Gastrocnemius medialis (tissue), 4 donors: ENCODE data around the gene PPP6R2. TPM values are rescaled to one million over a fixed set of nuclear protein-coding genes. Genes with fewer than 3 reads are reported as not detected.

Source experiments
- ATAC-seq, 2 donors: fragments of 150-250 bp; one replicate each; pipeline ENCODE4 v1.9.1; 2016
- DNase-seq, 2 donors: peaks; one replicate each; pipeline ENCODE4 v3.0.0-alpha.2; 2019
- H3K27ac ChIP-seq, 4 donors: fragments of 200-600 bp; sonication (generic); 1 replicate in 1 of 4; 2 replicates in 3 of 4; pipeline ENCODE4 v1.5.1; 2016 to 2018; ENCODE audit warnings: mild to moderate bottlenecking in 2 of 4, moderate library complexity in 1 of 4
- H3K27me3 ChIP-seq, 3 donors: fragments of 200-600 bp; sonication (generic) in 2 of 3; 1 replicate in 1 of 3; 2 replicates in 2 of 3; pipeline versions ENCODE4 v1.5.1 to v1.6.0; 2016 to 2019; ENCODE audit warnings: mild to moderate bottlenecking in 1 of 3, moderate library complexity in 1 of 3
- H3K36me3 ChIP-seq, 2 donors: fragments of 200-600 bp; sonication (generic) in 1 of 2; one replicate each; pipeline ENCODE4 v1.5.1; 2017 to 2018
- H3K4me1 ChIP-seq, 2 donors: fragments of 200-600 bp; sonication (generic) in 1 of 2; one replicate each; pipeline ENCODE4 v1.5.1; 2016 to 2017; ENCODE audit warnings: mild to moderate bottlenecking in 2 of 2
- H3K4me3 ChIP-seq, 4 donors: fragments of 200-600 bp; sonication (generic) in 3 of 4; 1 replicate in 1 of 4; 2 replicates in 3 of 4; pipeline ENCODE4 v1.5.1; 2016 to 2019; ENCODE audit warnings: mild to moderate bottlenecking in 2 of 4
- H3K9me3 ChIP-seq, 3 donors: fragments of 200-600 bp; sonication (generic) in 2 of 3; 1 replicate in 1 of 3; 2 replicates in 2 of 3; pipeline ENCODE4 v1.5.1; 2016 to 2019
- POLR2A ChIP-seq, 2 donors: fragments of 450-650 bp; IDR thresholded peaks; one replicate each; pipeline ENCODE4 v1.6.1; 2017; ENCODE audit warnings: antibody characterized with exemption in 2 of 2, mild to moderate bottlenecking in 2 of 2, moderate library complexity in 2 of 2
- in situ Hi-C, 4 donors: fragments of 200-750 bp; cut with MboI; loops; one replicate each; pipeline versions ENCODE4 v1.15.0 to v1.8.0; 2017; ENCODE audit warnings: low sequenced_read_pairs in 4 of 4
- intact Hi-C: fragments of 100-400 bp; cut with DNase I; formaldehyde crosslinking; loops from one replicate; pipeline ENCODE4 v1.15.1; 2023; ENCODE audit warnings: low total_unique reads
- total RNA-seq, 4 donors: library from RNA; depleted of rRNA; stranded (reverse); fragments of >200 nt; gene quantifications; one replicate each; pipeline versions ENCODE4 v1.1.0 to v1.2.3, GENCODE V29; 2016
- TF ChIP-seq, protein P1 (sequence below), 5 experiments: fragments of 450-650 bp in 3 of 5; fragments of 200-600 bp in 2 of 5; sonication (generic) in 2 of 5; IDR thresholded peaks in 4 of 5; conservative IDR thresholded peaks in 1 of 5; 1 replicate in 4 of 5; 2 replicates in 1 of 5; pipeline ENCODE4 v1.5.1; 2016 to 2019; ENCODE audit warnings: antibody characterized with exemption in 5 of 5, mild to moderate bottlenecking in 3 of 5, moderate library complexity in 3 of 5

PPP6R2 gene
- total RNA-seq, 4 donors from 2014 or later, result 55.7 to 96.2 (median 74.1) TPM

DNA sequence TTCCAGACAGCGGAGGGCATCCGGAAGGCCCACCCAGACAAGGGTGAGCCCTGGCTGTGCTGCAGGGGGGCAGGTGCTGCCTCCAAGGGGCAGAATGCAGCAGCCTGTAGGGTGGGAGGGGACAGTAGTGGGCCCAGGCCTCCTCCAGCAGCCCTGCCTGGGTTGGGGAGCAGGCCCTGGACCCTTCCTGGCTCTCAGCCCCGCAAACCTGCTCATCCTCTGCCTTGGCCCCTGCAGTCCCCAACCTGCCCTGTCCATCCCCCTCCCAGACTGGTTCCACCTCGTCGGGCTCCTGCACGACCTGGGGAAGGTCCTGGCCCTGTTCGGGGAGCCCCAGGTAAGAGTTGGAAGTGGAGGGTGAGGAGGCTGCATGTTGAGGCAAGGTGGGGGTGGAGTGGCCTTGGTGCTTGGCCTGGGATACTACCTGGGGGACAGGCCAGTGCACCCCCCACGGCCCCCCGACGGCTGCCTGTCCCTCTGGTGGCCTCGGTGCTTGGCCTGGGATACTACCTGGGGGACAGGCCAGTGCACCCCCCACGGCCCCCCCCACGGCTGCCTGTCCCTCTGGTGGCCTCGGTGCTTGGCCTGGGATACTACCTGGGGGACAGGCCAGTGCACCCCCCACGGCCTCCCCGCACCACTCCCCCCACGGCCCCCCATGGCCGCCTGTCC, 145.0 kb downstream of the PPP6R2 start:
- ATAC-seq (no peak), DNase-seq (no peak)
- peaks cover 3 to 18% (median 12%) of the 10 kb centered on the region in 3 donors for H3K27me3 ChIP-seq
- H3K4me3 ChIP-seq, result no peak overlapping the region
- intact Hi-C loops (no loop called here), in situ Hi-C loops (no loop called here)
- no peak for TF ChIP-seq POLR2A (IDR thresholded peaks at IDR 0.05)
- TF ChIP-seq, protein P1, sequence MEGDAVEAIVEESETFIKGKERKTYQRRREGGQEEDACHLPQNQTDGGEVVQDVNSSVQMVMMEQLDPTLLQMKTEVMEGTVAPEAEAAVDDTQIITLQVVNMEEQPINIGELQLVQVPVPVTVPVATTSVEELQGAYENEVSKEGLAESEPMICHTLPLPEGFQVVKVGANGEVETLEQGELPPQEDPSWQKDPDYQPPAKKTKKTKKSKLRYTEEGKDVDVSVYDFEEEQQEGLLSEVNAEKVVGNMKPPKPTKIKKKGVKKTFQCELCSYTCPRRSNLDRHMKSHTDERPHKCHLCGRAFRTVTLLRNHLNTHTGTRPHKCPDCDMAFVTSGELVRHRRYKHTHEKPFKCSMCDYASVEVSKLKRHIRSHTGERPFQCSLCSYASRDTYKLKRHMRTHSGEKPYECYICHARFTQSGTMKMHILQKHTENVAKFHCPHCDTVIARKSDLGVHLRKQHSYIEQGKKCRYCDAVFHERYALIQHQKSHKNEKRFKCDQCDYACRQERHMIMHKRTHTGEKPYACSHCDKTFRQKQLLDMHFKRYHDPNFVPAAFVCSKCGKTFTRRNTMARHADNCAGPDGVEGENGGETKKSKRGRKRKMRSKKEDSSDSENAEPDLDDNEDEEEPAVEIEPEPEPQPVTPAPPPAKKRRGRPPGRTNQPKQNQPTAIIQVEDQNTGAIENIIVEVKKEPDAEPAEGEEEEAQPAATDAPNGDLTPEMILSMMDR (IDR thresholded peaks at IDR 0.05 in 4 of 5, conservative IDR thresholded peaks at IDR 0.05 in 1 of 5), result no peak
- no peak overlapping the region for H3K27ac ChIP-seq
- no peaks in the 10 kb centered on the region for H3K9me3 ChIP-seq
- no peaks in the 10 kb centered on the region for H3K4me1 ChIP-seq
- no peaks in the 10 kb centered on the region for H3K36me3 ChIP-seq

DNA sequence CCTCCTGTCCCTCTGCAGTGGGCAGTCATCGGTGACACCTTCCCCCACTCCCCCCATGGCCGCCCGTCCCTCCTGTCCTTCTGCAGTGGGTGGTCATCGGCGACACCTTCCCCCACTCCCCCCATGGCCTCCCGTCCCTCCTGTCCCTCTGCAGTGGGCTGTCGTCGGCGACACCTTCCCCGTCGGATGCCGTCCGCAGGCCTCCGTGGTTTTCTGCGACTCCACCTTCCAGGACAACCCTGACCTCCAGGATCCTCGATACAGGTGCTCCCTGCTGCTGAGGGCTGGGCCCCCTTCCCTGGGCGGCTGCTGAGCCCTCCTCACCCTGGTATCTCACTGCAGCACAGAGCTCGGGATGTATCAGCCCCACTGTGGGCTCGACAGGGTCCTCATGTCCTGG, 145.8 kb downstream of the PPP6R2 start:
- no peak for ATAC-seq
- TF ChIP-seq, protein P1 (IDR thresholded peaks at IDR 0.05 in 4 of 5, conservative IDR thresholded peaks at IDR 0.05 in 1 of 5), result no peak
- TF ChIP-seq POLR2A (IDR thresholded peaks at IDR 0.05), result no peak
- Histone ChIP-seq H3K4me1 (no peaks in the 10 kb centered on the region), H3K27ac (no peak overlapping the region), H3K27me3 (peaks cover 0 to 11% (median 11%) of the 10 kb centered on the region in 3 donors), H3K4me3 (no peak overlapping the region), H3K36me3 (no peaks in the 10 kb centered on the region), H3K9me3 (no peaks in the 10 kb centered on the region)
- intact Hi-C loops, result no loop called here
- in situ Hi-C loops, result no loop called here
- no peak for DNase-seq

DNA sequence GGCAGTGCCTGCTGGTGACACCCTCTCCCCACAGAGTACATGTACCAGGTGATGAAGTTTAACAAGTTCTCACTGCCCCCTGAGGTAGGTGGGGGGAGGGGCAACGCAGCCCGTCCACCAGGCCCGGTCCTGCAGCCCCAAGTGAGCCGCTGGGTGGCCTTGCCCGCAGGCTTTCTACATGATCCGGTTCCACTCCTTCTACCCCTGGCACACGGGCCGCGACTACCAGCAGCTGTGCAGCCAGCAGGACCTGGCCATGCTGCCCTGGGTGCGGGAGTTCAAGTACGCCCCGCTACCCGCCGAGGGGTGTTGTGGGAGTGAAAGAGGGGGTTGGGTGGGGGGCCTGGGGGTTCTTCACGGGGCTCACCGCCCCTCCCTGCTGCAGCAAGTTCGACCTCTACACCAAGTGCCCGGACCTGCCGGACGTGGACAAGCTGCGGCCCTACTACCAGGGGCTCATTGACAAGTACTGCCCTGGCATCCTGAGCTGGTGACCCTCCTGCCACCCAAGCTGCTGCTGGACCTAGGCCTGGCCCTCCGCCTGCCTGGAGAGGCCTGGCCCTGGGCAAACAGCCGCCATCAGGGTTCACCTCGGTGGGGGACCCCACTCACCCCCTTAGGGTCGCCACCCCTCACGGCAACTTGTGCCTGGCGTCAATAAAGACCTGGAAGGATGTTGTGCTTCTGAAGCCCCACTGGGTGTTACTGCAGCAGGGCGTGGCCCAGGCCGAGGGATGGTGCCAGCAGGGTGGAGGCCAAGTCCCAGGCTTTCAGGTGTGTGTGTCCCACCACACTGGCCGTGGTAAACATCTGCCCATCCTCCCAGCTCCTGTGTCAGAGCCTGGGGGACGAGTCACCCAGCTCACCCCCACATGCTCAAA, 146.5 kb downstream of the PPP6R2 start:
- no peak for TF ChIP-seq POLR2A (IDR thresholded peaks at IDR 0.05)
- TF ChIP-seq, protein P1 (IDR thresholded peaks at IDR 0.05 in 4 of 5, conservative IDR thresholded peaks at IDR 0.05 in 1 of 5), result no peak
- intact Hi-C loops (no loop called here), in situ Hi-C loops (loop anchor here in 1 of 4 donors (10.0 kb wide), 1 partner anchor 105 kb away; no protein-coding TSS in a partner anchor)
- no peaks in the 10 kb centered on the region for H3K9me3 ChIP-seq
- H3K27ac ChIP-seq, result no peak overlapping the region
- no peaks in the 10 kb centered on the region for H3K4me1 ChIP-seq
- H3K36me3 ChIP-seq, result no peaks in the 10 kb centered on the region
- DNase-seq, result no peak
- no peak for ATAC-seq
- H3K27me3 ChIP-seq, result peaks cover 0 to 8% (median 7%) of the 10 kb centered on the region in 3 donors
- H3K4me3 ChIP-seq, result no peak overlapping the region

DNA sequence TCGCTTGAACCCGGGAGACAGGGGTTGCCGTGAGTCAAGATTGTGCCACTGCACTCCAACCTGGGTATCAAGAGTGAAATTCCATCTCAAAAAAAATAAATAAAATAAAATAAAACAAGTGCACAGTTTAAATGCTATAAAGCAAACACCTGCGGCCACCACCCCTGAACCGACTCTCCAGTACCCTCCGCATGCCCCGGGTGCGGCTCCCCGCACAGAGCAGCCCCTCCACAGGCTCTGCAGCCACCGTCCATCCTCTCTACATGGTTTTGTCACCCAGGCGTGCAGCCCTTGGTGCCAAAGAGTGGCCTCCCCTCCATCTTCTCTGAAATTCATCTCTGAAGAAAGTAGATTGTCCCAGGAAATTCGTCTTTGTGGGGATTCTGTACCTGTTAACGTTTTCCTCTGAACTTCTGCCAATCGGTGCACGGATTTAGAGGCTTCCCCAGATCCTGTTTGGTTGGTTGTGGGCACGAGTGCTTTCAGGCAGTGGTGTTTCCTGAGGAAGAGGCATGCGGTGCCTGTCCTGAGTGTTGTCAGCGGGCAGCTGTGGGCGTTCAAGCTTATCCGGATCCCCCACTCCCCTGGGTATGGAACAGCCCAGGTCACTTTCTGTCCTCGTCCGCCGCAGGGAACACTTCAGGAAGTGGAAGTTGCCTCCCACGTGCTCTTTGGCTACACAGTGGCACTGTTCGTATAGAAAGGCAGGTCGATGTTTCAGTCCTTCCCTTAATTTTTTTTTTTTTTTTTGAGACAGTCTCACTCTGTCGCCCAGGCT, 147.6 kb downstream of the PPP6R2 start:
- Histone ChIP-seq H3K27me3 (peaks cover 0 to 7% (median 4%) of the 10 kb centered on the region in 3 donors), H3K9me3 (no peaks in the 10 kb centered on the region), H3K4me3 (no peak overlapping the region), H3K27ac (no peak overlapping the region), H3K36me3 (no peaks in the 10 kb centered on the region), H3K4me1 (no peaks in the 10 kb centered on the region)
- no peak for TF ChIP-seq POLR2A (IDR thresholded peaks at IDR 0.05)
- TF ChIP-seq, protein P1 (IDR thresholded peaks at IDR 0.05 in 4 of 5, conservative IDR thresholded peaks at IDR 0.05 in 1 of 5), result no peak
- intact Hi-C loops (no loop called here), in situ Hi-C loops (loop anchor here in 1 of 4 donors (10.0 kb wide), 1 partner anchor 106 kb away; no protein-coding TSS in a partner anchor)
- ATAC-seq (no peak), DNase-seq (no peak)

Other genes with a start within 250 kb of the PPP6R2 start
- gene PANX2, start 172.6 kb upstream of the PPP6R2 start, total RNA-seq, result under 1 TPM in 2 of 4 donors, not detected in 2; 0.40 to 0.83 TPM
- gene TRABD, start 157.4 kb upstream of the PPP6R2 start, total RNA-seq, result 10 to 100 TPM; 21.4 to 30.3 (median 24.5) TPM
- gene SELENOO, start 142.3 kb upstream of the PPP6R2 start, total RNA-seq, result 10 to 100 TPM; 26.4 to 54.9 (median 34.0) TPM
- gene TUBGCP6, start 98.3 kb upstream of the PPP6R2 start, total RNA-seq, result 10 to 100 TPM; 18.7 to 27.4 (median 19.2) TPM
- 10 to 100 TPM in 2 of 4 donors, 1 to 10 TPM in 2; 4.1 to 24.9 (median 8.6) TPM for gene HDAC10, start 92.1 kb upstream of the PPP6R2 start, total RNA-seq
- gene MAPK12, start 81.6 kb upstream of the PPP6R2 start, total RNA-seq, result 100 to 1,000 TPM; 126 to 290 (median 219) TPM
- gene MAPK11, start 72.9 kb upstream of the PPP6R2 start, total RNA-seq, result 1 to 10 TPM; 1.8 to 4.2 (median 3.4) TPM
- 10 to 100 TPM in 1 of 4 donors, 1 to 10 TPM in 3; 8.0 to 11.8 (median 9.0) TPM for gene PLXNB2, start 35.7 kb upstream of the PPP6R2 start, total RNA-seq
- under 1 TPM in 3 of 4 donors, not detected in 1; 0.55 to 0.84 (median 0.68) TPM for gene DENND6B, start 16.3 kb upstream of the PPP6R2 start, total RNA-seq
- gene SBF1, start 131.7 kb downstream of the PPP6R2 start, total RNA-seq, result 100 to 1,000 TPM in 3 of 4 donors, 10 to 100 TPM in 1; 50.5 to 116 (median 107) TPM
- gene ADM2, start 138.2 kb downstream of the PPP6R2 start, total RNA-seq, result under 1 TPM in 1 of 4 donors, not detected in 3; 0.53 TPM
- gene MIOX, start 143.5 kb downstream of the PPP6R2 start, total RNA-seq, result not detected
- 10 to 100 TPM; 19.7 to 39.4 (median 26.9) TPM for gene LMF2, start 164.4 kb downstream of the PPP6R2 start, total RNA-seq
- gene NCAPH2, start 164.9 kb downstream of the PPP6R2 start, total RNA-seq, result 10 to 100 TPM; 19.0 to 29.3 (median 23.4) TPM
- gene SCO2, start 182.3 kb downstream of the PPP6R2 start, total RNA-seq, result 1 to 10 TPM in 2 of 4 donors, not detected in 2; 1.0 to 2.3 TPM
- 10 to 100 TPM in 3 of 4 donors, 1 to 10 TPM in 1; 8.8 to 15.8 (median 11.8) TPM for gene TYMP, start 186.7 kb downstream of the PPP6R2 start, total RNA-seq
- gene KLHDC7B, start 202.6 kb downstream of the PPP6R2 start, total RNA-seq, result not detected
- not detected for gene SYCE3, start 219.6 kb downstream of the PPP6R2 start, total RNA-seq
- 100 to 1,000 TPM in 1 of 4 donors, 10 to 100 TPM in 3; 53.4 to 134 (median 63.7) TPM for gene CPT1B, start 235.1 kb downstream of the PPP6R2 start, total RNA-seq
- 10 to 100 TPM; 10.8 to 39.7 (median 24.4) TPM for gene CHKB, start 239.5 kb downstream of the PPP6R2 start, total RNA-seq